ENCODE measurements around the gene ADGRV1.

DNA sequence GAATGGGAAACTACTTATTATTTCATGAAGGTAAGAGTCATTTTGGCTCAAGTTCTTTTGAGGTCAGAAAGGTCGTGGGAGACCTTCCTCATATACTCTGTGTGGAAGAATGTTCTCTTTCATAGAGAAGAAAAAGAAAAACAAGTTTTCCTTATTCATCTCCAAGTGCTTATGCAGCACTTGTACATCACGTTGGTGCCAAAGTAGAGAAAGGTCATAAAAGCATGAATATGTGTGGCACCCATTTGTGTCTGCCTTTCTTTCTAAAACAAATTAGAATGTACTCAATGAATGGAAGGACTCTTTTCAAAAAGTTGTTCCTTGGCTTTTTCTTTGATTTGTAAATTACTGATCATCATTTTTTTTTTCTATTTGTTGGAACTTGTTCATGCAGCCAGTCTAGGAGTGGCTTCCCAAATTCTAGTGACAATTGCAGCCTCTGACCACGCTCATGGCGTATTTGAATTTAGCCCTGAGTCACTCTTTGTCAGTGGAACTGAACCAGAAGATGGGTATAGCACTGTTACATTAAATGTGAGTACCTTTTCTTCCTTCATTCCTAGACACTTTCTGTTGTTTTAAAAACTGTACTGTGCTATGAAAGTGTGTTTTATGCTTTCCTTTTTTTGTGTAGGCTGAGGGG lies 122.4 kb downstream of the ADGRV1 start:
- TF ChIP-seq POLR2AphosphoS5 (IDR thresholded peaks at IDR 0.05; ENCODE audit: low read depth, low read length) = no peak
- TF ChIP-seq, protein P1, sequence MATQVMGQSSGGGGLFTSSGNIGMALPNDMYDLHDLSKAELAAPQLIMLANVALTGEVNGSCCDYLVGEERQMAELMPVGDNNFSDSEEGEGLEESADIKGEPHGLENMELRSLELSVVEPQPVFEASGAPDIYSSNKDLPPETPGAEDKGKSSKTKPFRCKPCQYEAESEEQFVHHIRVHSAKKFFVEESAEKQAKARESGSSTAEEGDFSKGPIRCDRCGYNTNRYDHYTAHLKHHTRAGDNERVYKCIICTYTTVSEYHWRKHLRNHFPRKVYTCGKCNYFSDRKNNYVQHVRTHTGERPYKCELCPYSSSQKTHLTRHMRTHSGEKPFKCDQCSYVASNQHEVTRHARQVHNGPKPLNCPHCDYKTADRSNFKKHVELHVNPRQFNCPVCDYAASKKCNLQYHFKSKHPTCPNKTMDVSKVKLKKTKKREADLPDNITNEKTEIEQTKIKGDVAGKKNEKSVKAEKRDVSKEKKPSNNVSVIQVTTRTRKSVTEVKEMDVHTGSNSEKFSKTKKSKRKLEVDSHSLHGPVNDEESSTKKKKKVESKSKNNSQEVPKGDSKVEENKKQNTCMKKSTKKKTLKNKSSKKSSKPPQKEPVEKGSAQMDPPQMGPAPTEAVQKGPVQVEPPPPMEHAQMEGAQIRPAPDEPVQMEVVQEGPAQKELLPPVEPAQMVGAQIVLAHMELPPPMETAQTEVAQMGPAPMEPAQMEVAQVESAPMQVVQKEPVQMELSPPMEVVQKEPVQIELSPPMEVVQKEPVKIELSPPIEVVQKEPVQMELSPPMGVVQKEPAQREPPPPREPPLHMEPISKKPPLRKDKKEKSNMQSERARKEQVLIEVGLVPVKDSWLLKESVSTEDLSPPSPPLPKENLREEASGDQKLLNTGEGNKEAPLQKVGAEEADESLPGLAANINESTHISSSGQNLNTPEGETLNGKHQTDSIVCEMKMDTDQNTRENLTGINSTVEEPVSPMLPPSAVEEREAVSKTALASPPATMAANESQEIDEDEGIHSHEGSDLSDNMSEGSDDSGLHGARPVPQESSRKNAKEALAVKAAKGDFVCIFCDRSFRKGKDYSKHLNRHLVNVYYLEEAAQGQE (IDR thresholded peaks at IDR 0.05; ENCODE audit: insufficient read depth in 1 of 2, low read depth in 2 of 2, low read length in 2 of 2) = no peak

Data from PFSK-1 (cell line).